Activated T-helper 17 cell treated with anti-CD3 and anti-CD28 coated beads, Interleukin-2, amount 50 U/mL, for 72 hours (primary cell): ENCODE data around the gene CFHR5. TPM values are rescaled to one million over a fixed set of nuclear protein-coding genes. Genes with fewer than 3 reads are reported as not detected.
"Not testable (repeated sequence)": the region's sequence is repeated elsewhere in the genome, so short reads cannot be mapped to it uniquely, and the experiment has no call there.

ENCODE experiments used
- ATAC-seq: fragments of 150-1000 bp; cut with Tn5 transposase; replicated peaks from 2 replicates; pipeline ENCODE4 v1.10.0; 2021; ENCODE audit warnings: mild to moderate bottlenecking, moderate library complexity
- H3K27ac Mint-ChIP-seq: one replicate; pipeline ENCODE4 v1.8.0; 2022; ENCODE audit warnings: mixed read lengths
- H3K27me3 Mint-ChIP-seq: one replicate; pipeline ENCODE4 v1.8.0; 2022; ENCODE audit warnings: mixed read lengths
- H3K36me3 Mint-ChIP-seq: one replicate; pipeline ENCODE4 v1.8.0; 2022; ENCODE audit warnings: low read depth, mild to moderate bottlenecking, mixed read lengths
- H3K4me1 Mint-ChIP-seq: one replicate; pipeline ENCODE4 v1.8.0; 2022; ENCODE audit warnings: mixed read lengths
- H3K4me3 Mint-ChIP-seq: one replicate; pipeline ENCODE4 v1.8.0; 2022; ENCODE audit warnings: mild to moderate bottlenecking, mixed read lengths
- H3K9me3 Mint-ChIP-seq: one replicate; pipeline ENCODE4 v1.8.0; 2022; ENCODE audit warnings: mixed read lengths
- total RNA-seq, 2 donors: library from RNA; stranded (reverse); gene quantifications; one replicate each; pipeline ENCODE4 v1.2.3, GENCODE V29; 2022

Gene CFHR5
- total RNA-seq, result not detected

DNA sequence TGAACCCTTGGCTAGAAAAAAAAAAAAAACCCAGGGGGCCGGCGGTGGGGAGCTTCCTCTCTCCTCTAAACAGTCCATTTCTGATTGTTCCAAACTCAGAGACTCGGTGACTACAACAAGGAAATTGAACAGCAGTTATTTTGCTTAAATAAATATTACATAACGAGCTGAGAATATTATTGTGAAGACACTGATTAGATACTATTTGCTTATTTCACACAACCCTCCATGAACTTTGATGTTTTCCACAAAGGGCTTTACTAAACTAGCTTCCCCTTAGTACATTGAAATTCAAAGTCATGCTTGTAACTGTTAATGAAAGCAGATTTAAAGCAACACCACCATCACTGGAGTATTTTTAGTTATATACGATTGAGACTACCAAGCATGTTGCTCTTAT is at the start of gene CFHR5:
Gene CFHR5 (plus strand): TSS at position 279 of the 400 bp plus-strand sequence. CDS start 109 bp downstream, at position 388.
- H3K4me3 Mint-ChIP-seq, result no peak within 1 kb of the TSS
- no peak within 1 kb of the TSS for H3K27ac Mint-ChIP-seq
- no peaks in the 10 kb centered on the region for H3K9me3 Mint-ChIP-seq
- H3K4me1 Mint-ChIP-seq, result no peaks in the 10 kb centered on the region
- no peaks in the 10 kb centered on the region for H3K36me3 Mint-ChIP-seq
- no peaks in the 10 kb centered on the region for H3K27me3 Mint-ChIP-seq
- no peak for ATAC-seq

DNA sequence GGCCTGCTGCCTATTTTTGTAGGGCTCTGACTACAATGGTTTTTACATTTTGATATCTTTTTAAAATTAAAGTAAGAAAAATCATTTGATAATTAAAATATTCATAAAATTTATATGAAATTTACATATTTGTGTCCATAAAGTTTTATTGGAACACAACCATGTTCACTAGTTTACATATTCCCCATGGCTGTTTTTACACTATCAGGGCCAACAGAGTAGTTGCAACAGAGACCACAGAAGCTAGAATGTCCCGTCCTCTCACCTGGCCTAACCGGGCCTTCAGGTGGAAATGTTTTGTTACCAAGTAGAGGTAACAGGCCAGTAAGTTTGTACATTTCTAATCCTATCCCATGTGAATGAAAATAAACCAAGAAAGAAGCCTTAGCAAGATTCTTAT is 44.5 kb upstream of the CFHR5 start:
- H3K36me3 Mint-ChIP-seq, H3K4me1 Mint-ChIP-seq, H3K4me3 Mint-ChIP-seq, H3K27ac Mint-ChIP-seq, ATAC-seq, H3K27me3 Mint-ChIP-seq, H3K9me3 Mint-ChIP-seq: not testable (repeated sequence)

DNA sequence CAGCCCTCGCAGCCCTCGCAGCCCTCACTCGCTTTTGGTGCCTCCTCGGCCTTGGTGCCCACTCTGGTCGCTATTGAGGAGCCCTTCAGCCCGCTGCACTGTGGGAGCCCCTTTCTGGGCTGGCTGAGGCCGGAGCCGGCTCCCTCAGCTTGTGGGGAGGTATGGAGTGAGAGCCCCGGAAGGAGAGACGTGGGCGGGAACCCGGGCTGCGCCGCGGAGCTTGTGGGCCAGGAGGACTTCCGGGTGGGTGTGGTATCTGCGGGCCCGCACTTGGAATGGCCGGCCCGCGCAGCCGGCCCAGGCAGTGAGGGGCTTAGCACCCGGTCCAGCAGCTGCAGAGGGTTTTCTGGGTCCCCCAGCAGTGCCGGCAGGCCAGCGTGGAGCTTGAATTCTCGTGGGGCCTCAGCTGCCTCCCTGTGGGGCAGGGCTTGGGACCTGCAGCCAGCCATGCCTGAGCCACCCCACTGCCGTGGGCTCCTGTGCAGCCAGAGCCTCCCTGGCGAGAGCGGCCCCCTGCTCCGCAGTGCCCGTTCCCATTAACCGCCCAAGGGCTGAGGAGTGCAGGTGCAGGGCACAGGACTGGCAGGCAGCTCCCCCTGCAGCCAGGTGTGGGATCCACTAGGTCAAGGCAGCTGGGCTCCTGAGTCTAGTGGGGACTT is 43.7 kb upstream of the CFHR5 start:
- no peak overlapping the region for H3K4me3 Mint-ChIP-seq
- no peak overlapping the region for H3K27ac Mint-ChIP-seq
- peaks cover 3% of the 10 kb centered on the region for H3K27me3 Mint-ChIP-seq
- H3K36me3 Mint-ChIP-seq, result no peaks in the 10 kb centered on the region
- no peak for ATAC-seq
- no peaks in the 10 kb centered on the region for H3K4me1 Mint-ChIP-seq
- peaks cover 7% of the 10 kb centered on the region for H3K9me3 Mint-ChIP-seq

DNA sequence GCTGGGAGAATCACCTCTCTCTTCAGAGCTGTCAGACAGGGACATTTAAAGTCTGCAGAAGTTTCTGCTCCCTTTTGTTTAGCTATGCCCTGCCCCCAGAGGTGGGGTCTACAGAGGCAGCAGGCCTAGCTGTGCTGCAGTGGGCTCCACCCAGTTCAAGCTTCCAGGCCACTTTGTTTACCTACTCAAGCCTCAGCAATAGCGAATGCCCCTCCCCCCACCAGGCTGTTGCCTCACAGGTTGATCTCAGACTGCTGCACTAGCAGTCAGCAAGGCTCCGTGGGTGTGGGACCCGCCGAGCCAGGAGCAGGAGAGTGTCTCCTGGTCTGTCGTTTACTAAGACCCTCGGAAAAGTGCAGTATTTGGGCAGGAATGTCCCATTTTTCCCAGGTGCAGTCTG is 35.9 kb upstream of the CFHR5 start:
- H3K36me3 Mint-ChIP-seq, ATAC-seq, H3K27ac Mint-ChIP-seq, H3K4me1 Mint-ChIP-seq, H3K4me3 Mint-ChIP-seq, H3K27me3 Mint-ChIP-seq, H3K9me3 Mint-ChIP-seq: not testable (repeated sequence)

DNA sequence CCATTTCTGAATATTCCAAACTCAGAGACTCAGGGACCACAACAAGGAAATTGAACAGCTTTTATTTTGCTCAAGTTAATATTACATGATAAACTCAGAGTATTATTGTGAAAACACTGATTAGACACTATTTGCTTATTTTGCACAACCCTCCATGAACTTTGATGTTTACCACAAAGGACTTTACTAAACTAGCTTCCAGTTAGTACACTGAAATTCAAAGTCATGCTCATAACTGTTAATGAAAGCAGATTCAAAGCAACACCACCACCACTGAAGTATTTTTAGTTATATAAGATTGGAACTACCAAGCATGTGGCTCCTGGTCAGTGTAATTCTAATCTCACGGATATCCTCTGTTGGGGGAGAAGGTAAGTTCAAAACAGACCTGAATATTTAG is 33.8 kb upstream of the CFHR5 start, which contains the start of gene CFHR2:
Gene CFHR2 (plus strand): TSS at position 171 of the 400 bp plus-strand sequence. CDS start 143 bp downstream, at position 314.
- not testable (repeated sequence) for H3K36me3 Mint-ChIP-seq, H3K4me3 Mint-ChIP-seq, ATAC-seq, H3K27ac Mint-ChIP-seq, H3K27me3 Mint-ChIP-seq, H3K9me3 Mint-ChIP-seq, H3K4me1 Mint-ChIP-seq

DNA sequence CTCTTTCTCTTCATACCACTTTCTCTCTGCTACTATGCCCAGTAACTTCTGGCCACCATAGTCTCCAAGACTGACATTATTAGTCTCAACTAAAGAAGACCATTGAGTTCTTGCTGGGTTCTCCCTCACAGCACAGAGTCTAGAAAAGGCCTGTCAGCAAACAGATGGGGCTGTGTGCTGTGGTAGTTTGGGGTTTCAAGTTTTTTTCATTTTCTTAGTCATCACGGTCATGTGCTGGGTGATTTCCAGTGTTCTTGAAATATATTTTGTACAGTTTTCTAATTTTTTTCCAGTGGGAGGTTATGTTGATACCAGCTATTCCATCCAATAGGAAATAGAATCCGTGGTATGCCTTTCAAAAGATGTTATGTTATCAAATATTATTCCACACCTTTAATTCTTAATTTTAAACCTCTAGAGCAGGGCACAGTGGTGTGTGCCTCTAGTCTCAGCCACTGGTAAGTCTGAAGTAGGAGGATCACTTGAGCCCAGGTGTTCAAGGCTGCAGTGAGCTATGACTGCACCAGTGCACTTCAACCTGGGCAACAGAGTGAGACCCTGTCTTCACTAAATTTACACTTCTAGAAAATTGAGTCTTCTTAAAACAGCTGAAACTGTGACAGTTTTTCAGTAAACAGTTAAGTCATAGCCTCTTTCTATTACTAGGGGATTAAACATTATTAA is 25.5 kb upstream of the CFHR5 start:
- Mint-ChIP-seq H3K27me3 (peaks cover 11% of the 10 kb centered on the region), H3K27ac (no peak overlapping the region), H3K4me3 (no peak overlapping the region), H3K9me3 (peaks cover 6% of the 10 kb centered on the region), H3K36me3 (no peaks in the 10 kb centered on the region), H3K4me1 (no peaks in the 10 kb centered on the region)
- ATAC-seq, result no peak

DNA sequence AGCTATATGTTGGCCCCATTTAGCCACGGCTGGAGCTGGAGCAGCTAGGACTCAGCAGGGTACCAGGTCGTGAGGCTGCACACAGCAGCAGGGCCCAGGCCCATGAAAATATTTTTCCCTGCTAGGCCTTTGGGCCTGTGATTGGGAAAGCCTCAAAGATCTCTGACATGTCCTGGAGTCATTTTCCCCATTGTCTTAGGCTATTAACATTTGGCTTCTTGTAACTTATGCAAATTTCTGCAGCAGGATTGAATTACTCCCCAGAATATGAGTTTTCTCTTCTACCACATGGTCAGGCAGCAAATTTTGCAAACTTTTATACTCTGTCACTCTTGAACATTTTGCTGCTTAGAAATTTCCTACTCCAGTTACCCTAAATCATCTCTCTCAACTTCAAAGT is 22.6 kb upstream of the CFHR5 start:
- Mint-ChIP-seq H3K4me3 (no peak overlapping the region), H3K27ac (no peak overlapping the region), H3K4me1 (no peaks in the 10 kb centered on the region), H3K9me3 (peaks cover 6% of the 10 kb centered on the region), H3K27me3 (peaks cover 11% of the 10 kb centered on the region), H3K36me3 (no peaks in the 10 kb centered on the region)
- ATAC-seq, result no peak

DNA sequence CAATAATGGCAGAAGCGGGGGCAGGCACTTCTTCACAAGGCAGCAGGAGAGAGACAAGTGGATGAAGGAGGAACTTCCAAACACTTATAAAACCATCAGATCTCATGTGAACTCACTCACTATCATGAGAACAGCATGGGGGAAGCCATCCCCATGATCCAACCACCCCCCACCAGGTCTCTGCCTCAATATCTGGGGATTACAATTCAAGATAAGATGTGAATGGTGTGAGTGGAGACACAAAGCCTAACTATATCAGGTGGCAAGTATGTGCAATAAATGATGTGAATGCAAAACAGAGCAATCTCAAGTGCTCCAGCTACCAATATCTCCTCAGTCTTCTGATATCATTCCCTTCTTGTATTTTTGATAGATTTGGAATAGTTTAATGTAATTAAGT is 21.4 kb upstream of the CFHR5 start:
- H3K27ac Mint-ChIP-seq, result no peak overlapping the region
- no peaks in the 10 kb centered on the region for H3K4me1 Mint-ChIP-seq
- H3K4me3 Mint-ChIP-seq, result no peak overlapping the region
- H3K27me3 Mint-ChIP-seq, result peaks cover 8% of the 10 kb centered on the region
- no peaks in the 10 kb centered on the region for H3K36me3 Mint-ChIP-seq
- H3K9me3 Mint-ChIP-seq, result peaks cover 6% of the 10 kb centered on the region
- no peak for ATAC-seq

DNA sequence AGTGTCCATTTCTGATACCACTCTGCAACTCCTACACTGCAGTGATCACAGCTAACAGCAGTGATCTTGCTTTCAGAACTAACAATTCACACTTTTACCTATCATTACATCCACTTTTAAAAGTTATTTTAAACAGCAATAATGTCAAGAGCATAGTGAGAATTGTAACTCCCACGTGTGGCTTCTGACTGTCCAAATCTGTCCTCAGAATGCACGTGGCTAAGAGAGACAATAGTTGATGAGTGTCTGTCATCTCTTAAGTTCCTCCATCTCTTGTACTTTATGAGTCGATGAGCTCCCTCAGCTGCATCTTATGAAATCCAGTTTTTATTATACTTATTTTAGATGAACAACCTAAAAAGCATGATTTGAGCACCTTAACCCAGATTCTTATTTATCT is 16.5 kb upstream of the CFHR5 start:
- peaks cover 6% of the 10 kb centered on the region for H3K9me3 Mint-ChIP-seq

DNA sequence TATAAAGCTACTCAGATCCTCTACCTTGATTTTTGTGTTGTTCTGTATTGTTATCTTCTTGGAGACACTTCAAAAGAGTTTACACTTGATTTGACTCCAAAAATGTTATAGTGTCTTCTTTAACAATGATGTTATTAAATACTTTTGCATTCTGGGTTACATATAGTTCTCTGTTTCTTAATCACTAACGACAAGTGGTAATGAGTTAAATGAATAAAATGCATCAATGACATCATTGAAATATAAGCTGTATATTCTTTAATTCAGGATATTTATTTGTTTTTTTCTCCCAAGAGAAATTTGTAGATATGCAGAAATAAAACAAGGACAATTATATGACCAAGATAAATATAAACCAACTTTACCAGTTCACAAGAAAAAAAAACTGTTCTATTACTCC is 7.2 kb upstream of the CFHR5 start:
- no peak for ATAC-seq

More for the DNA sequence above, 16.5 kb upstream of the CFHR5 start:
- Mint-ChIP-seq H3K27me3 (peaks cover 9% of the 10 kb centered on the region), H3K27ac (no peak overlapping the region), H3K4me1 (no peaks in the 10 kb centered on the region), H3K36me3 (no peaks in the 10 kb centered on the region), H3K4me3 (no peak overlapping the region)
- ATAC-seq, result no peak

DNA sequence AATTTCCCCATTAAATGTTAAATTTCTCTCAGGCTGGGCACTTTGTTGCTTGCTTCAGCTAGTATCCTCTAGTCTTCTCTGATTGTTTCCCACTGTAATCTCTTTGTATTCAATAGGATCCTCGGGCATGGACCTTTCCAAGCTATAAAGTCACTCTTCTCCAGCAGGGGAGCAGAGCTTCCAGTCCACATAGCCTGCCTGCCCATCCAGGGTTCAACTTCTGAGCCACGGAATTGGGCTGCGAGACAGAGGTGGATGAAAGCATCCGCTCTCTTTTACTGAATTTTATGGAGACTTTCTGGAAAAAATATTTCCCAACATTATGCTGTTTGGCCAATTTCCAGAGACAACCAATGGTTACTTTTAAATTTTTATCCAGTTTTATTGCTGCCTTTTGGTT is 1.1 kb upstream of the CFHR5 start:
- ATAC-seq, result no peak
- no peaks in the 10 kb centered on the region for H3K27me3 Mint-ChIP-seq
- no peak overlapping the region for H3K27ac Mint-ChIP-seq
- no peaks in the 10 kb centered on the region for H3K9me3 Mint-ChIP-seq
- no peak overlapping the region for H3K4me3 Mint-ChIP-seq
- H3K4me1 Mint-ChIP-seq, result no peaks in the 10 kb centered on the region
- no peaks in the 10 kb centered on the region for H3K36me3 Mint-ChIP-seq

More for the DNA sequence above, 7.2 kb upstream of the CFHR5 start:
- no peaks in the 10 kb centered on the region for H3K4me1 Mint-ChIP-seq
- H3K27me3 Mint-ChIP-seq, result peaks cover 4% of the 10 kb centered on the region
- no peak overlapping the region for H3K27ac Mint-ChIP-seq
- H3K4me3 Mint-ChIP-seq, result no peak overlapping the region
- H3K9me3 Mint-ChIP-seq, result no peaks in the 10 kb centered on the region
- H3K36me3 Mint-ChIP-seq, result no peaks in the 10 kb centered on the region

DNA sequence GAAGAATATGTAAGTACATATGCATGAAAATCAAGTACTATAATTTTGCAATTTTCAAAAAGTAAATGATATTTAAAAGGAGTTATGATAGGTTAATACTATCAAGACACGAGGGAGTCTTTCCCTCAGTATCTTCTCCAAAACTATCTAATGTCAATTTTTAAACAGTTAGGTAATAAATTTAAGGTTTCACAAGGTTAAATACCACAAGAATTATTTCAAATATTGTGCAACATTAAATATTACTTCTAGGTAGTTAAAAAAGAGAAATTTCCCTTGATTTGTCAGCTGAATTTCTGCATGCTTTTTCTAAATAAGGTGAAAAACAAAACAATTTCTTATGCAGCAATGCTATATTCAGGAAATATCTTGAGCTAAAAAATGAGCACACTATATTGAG is 3.5 kb downstream of the CFHR5 start:
- H3K4me1 Mint-ChIP-seq, result no peaks in the 10 kb centered on the region
- no peak overlapping the region for H3K27ac Mint-ChIP-seq
- no peak overlapping the region for H3K4me3 Mint-ChIP-seq
- no peaks in the 10 kb centered on the region for H3K27me3 Mint-ChIP-seq
- no peak for ATAC-seq
- H3K9me3 Mint-ChIP-seq, result no peaks in the 10 kb centered on the region
- H3K36me3 Mint-ChIP-seq, result no peaks in the 10 kb centered on the region

DNA sequence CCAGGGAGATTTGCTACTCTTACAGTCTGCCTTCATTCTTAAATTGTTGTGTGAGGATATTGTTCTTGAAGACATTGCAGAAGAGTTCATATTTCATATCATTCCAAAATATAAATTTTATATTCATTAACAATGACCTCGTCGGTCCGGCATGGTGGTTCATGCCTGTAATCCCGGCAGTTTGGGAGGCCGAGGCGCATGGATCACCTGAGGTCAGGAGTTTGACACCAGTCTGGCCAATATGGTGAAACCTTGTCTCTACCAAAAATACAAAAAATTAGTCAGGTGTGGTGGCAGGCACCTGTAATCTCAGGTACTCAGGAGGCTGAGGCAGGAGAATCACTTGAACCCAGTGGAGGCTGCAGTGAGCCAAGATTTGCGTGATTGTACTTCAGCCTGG is 4.9 kb downstream of the CFHR5 start:
- not testable (repeated sequence) for H3K36me3 Mint-ChIP-seq, H3K27ac Mint-ChIP-seq, ATAC-seq, H3K27me3 Mint-ChIP-seq, H3K4me1 Mint-ChIP-seq, H3K9me3 Mint-ChIP-seq, H3K4me3 Mint-ChIP-seq

DNA sequence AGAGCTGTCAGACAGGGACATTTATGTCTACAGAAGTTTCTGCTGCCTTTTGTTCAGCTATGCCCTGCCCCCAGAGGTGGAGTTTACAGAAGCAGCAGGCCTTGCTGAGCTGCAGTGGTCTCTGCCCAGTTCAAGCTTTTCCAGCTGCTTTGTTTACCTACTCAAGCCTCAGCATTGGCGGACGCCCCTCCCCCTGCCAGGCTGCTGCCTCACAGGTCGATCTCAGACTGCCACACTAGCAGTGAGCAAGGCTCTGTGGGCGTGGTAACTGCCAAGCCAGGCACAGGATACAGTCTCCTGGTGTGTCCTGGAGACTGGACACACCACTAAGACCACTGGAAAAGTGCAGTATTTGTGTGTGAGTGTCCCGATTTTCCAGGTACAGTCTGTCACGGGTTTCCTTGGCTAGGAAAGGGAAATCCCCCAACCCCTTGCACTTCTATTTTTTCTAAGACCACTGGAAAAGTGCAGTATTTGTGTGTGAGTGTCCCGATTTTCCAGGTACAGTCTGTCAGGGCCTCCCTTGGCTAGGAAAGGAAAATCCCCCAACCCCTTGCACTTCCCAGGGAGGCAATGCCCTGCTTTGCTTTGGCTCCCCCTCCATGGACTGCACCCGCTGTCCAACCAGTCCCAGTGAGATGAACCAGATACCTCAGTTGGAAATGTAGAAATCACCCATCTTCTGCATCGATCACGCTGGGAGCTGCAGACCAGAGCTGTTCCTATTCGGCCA is 14.7 kb downstream of the CFHR5 start:
- not testable (repeated sequence) for ATAC-seq, H3K27ac Mint-ChIP-seq, H3K27me3 Mint-ChIP-seq, H3K36me3 Mint-ChIP-seq, H3K4me1 Mint-ChIP-seq, H3K9me3 Mint-ChIP-seq, H3K4me3 Mint-ChIP-seq

DNA sequence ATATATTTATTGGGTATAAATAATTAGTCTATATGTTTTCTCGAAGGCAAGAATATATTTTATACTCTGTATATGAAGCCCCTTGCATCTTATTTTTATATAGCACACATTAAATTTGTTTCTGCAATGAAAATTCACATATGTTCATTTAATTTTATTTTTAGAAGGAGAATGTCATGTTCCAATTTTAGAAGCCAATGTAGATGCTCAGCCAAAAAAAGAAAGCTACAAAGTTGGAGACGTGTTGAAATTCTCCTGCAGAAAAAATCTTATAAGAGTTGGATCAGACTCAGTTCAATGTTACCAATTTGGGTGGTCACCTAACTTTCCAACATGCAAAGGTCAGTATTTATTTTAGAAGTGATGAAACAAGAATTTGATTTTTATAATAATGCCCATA is 16.6 kb downstream of the CFHR5 start:
- Mint-ChIP-seq H3K4me1 (no peaks in the 10 kb centered on the region), H3K27me3 (no peaks in the 10 kb centered on the region), H3K27ac (no peak overlapping the region), H3K9me3 (no peaks in the 10 kb centered on the region), H3K4me3 (no peak overlapping the region), H3K36me3 (no peaks in the 10 kb centered on the region)
- ATAC-seq, result no peak
